Suprapubic skin (tissue), 4 donors: ENCODE results near the gene KIF16B. TPM values are rescaled to one million over a fixed set of nuclear protein-coding genes. Genes with fewer than 3 reads are reported as not detected.

ENCODE experiments used
- DNase-seq, 2 donors: peaks; one replicate each; pipeline ENCODE4 v3.0.0-alpha.2; 2019; ENCODE audit warnings: low spot score in 2 of 2
- H3K27ac ChIP-seq: fragments of 200-600 bp; sonication (generic); one replicate; pipeline ENCODE4 v1.5.1; 2019
- H3K27me3 ChIP-seq: fragments of 200-600 bp; sonication (generic); one replicate; pipeline ENCODE4 v1.5.1; 2019
- H3K36me3 ChIP-seq: fragments of 200-600 bp; sonication (generic); one replicate; pipeline ENCODE4 v1.5.1; 2019
- H3K4me1 ChIP-seq: fragments of 200-600 bp; sonication (generic); one replicate; pipeline ENCODE4 v1.5.1; 2019
- H3K4me3 ChIP-seq: fragments of 200-600 bp; sonication (generic); one replicate; pipeline ENCODE4 v1.5.1; 2019; ENCODE audit warnings: mild to moderate bottlenecking
- H3K9me3 ChIP-seq: fragments of 200-600 bp; sonication (generic); one replicate; pipeline ENCODE4 v1.5.1; 2019
- EP300 ChIP-seq: sonication (generic); formaldehyde crosslinking; IDR thresholded peaks from one replicate; pipeline ENCODE4 v1.6.1; 2017; ENCODE audit warnings: antibody characterized with exemption
- POLR2A ChIP-seq, 2 donors: fragments of 450-650 bp; IDR thresholded peaks; one replicate each; pipeline ENCODE4 v1.6.1; 2017; ENCODE audit warnings: antibody characterized with exemption in 2 of 2, mild to moderate bottlenecking in 2 of 2, moderate library complexity in 2 of 2
- POLR2AphosphoS5 ChIP-seq, 3 donors: sonication (generic); formaldehyde crosslinking; IDR thresholded peaks; one replicate each; pipeline ENCODE4 v1.6.1; 2017; ENCODE audit warnings: antibody characterized with exemption in 3 of 3
- WGBS: methylation state at CpG from one replicate; pipeline ENCODE4 v1.1.5; 2018; 5-methylcytosine and 5-hydroxymethylcytosine counted together
- total RNA-seq, 4 donors: library from RNA; depleted of rRNA; stranded (reverse); fragments of >200 nt; gene quantifications; one replicate each; pipeline ENCODE4 v1.1.0, GENCODE V29; 2016
- TF ChIP-seq, protein P1 (sequence below), 2 donors: fragments of 200-600 bp in 1 of 2; fragments of 450-650 bp in 1 of 2; sonication (generic) in 1 of 2; IDR thresholded peaks; one replicate each; pipeline ENCODE4 v1.5.1; 2016 to 2019; ENCODE audit warnings: antibody characterized with exemption in 2 of 2, mild to moderate bottlenecking in 1 of 2, moderate library complexity in 1 of 2

The KIF16B gene
- total RNA-seq, 4 donors from 2014 or later: 23.7 to 64.0 (median 38.2) TPM

DNA sequence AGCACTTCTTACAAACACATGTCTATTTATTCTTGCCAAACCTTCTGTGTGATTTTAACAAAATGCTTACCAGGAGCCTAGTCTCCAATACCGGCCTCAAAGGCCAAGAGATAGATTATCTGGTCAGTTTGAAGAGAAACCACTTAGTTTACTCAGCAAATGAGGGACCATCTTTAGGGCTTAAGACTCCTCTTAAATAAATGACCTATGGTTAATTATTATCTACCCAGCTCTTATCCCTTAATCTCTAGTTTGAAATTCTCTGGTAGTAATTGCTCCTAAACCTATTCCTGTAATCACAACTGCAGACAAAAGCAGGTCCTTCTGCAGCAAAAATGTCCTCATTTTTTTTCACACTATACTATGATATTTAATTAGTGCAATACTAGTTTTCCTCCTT, 301.8 kb downstream of the KIF16B start:
- TF ChIP-seq POLR2A (IDR thresholded peaks at IDR 0.05) (no peak), EP300 (no peak), POLR2AphosphoS5 (IDR thresholded peaks at IDR 0.05) (no peak)
- TF ChIP-seq, protein P1, sequence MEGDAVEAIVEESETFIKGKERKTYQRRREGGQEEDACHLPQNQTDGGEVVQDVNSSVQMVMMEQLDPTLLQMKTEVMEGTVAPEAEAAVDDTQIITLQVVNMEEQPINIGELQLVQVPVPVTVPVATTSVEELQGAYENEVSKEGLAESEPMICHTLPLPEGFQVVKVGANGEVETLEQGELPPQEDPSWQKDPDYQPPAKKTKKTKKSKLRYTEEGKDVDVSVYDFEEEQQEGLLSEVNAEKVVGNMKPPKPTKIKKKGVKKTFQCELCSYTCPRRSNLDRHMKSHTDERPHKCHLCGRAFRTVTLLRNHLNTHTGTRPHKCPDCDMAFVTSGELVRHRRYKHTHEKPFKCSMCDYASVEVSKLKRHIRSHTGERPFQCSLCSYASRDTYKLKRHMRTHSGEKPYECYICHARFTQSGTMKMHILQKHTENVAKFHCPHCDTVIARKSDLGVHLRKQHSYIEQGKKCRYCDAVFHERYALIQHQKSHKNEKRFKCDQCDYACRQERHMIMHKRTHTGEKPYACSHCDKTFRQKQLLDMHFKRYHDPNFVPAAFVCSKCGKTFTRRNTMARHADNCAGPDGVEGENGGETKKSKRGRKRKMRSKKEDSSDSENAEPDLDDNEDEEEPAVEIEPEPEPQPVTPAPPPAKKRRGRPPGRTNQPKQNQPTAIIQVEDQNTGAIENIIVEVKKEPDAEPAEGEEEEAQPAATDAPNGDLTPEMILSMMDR (IDR thresholded peaks at IDR 0.05): no peak
- no peak for DNase-seq
- 89% methylated on average over 1 of the region's 1 CpG for WGBS

DNA sequence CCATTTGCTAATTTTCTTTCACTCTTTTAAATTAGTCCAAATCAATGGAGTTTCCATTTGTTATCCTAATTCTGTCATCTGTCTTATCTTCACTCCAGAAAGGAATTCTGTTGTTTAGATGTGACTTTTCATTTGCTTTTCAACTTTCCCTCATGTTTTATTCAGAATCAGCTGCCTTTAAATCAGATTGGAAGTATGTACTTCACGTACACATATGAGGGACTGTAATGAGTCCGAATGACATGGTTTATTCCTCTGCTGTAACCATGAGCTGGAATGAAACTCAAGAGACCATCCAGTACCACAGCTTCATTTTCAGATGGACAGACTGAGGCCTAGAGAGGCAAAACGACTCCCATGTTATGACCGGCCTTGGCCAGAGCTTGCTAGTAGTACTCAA, 302.3 kb downstream of the KIF16B start:
- no peak overlapping the region for H3K4me3 ChIP-seq
- H3K36me3 ChIP-seq: peaks cover 28% of the 10 kb centered on the region
- TF ChIP-seq, protein P1 (IDR thresholded peaks at IDR 0.05): no peak
- TF ChIP-seq EP300 (no peak), POLR2AphosphoS5 (IDR thresholded peaks at IDR 0.05) (no peak), POLR2A (IDR thresholded peaks at IDR 0.05) (no peak)
- H3K4me1 ChIP-seq: no peaks in the 10 kb centered on the region
- no peaks in the 10 kb centered on the region for H3K27me3 ChIP-seq
- no peak for DNase-seq
- peaks cover 7% of the 10 kb centered on the region for H3K9me3 ChIP-seq
- H3K27ac ChIP-seq: no peak overlapping the region
- 99% methylated on average over 4 of the region's 4 CpGs for WGBS

More for the DNA sequence above, 301.8 kb downstream of the KIF16B start:
- Histone ChIP-seq H3K4me3 (no peak overlapping the region), H3K4me1 (no peaks in the 10 kb centered on the region), H3K9me3 (peaks cover 7% of the 10 kb centered on the region), H3K27ac (no peak overlapping the region), H3K36me3 (peaks cover 28% of the 10 kb centered on the region), H3K27me3 (no peaks in the 10 kb centered on the region)

DNA sequence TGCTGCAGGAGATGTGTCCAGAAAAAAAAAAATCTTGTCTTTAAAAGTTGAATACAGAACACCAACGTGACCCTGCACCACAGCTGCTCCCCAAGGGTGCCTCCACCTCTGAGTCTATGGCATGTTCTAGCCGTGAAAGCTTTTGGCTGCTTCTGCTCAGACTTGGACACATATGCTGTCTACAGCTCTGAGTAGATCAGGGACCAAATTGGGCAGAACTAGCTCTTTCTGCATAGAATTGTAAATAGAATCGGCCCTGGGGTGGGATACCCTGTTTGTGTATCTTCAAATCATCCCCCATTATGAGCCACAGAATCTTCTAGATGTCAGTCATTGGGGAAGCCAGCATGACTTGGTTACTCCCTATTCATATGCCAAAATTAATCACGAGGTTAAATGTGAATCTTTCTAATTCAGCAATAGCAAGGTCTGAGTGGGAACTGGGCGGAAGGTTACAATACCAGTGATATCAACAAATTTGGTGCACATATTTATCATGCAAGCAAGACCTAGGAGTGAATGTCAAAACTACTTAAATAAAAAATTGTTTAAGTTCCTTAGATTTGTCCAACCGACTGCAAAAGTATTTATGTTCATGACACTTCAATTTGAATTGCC, 302.8 kb downstream of the KIF16B start:
- no peak for DNase-seq
- Histone ChIP-seq H3K9me3 (peaks cover 7% of the 10 kb centered on the region), H3K27me3 (no peaks in the 10 kb centered on the region), H3K4me3 (no peak overlapping the region), H3K4me1 (no peaks in the 10 kb centered on the region), H3K27ac (no peak overlapping the region), H3K36me3 (peaks cover 28% of the 10 kb centered on the region)
- WGBS: 82% methylated on average over 6 of the region's 6 CpGs
- no peak for TF ChIP-seq EP300
- TF ChIP-seq POLR2A (IDR thresholded peaks at IDR 0.05): no peak
- TF ChIP-seq, protein P1 (IDR thresholded peaks at IDR 0.05): no peak
- no peak for TF ChIP-seq POLR2AphosphoS5 (IDR thresholded peaks at IDR 0.05)

DNA sequence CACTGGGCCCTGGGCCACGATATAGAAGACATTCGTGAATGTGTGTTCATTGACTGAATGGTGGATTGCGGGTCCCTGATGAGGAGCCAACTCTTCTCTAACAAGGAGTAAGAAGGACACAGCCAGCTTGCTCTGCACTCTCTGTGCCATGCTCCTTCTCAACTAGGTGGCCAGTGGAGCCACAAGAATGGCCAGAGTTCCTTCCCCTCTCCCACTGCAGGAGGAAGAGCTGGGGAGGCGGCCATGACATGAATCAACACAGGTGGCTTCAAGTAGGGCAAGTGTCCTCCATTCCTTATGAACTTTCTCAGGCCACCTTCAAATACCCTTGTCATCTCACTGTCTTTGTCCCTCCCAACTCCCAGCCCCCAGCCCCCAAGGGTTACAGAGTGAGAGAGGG, 305.7 kb downstream of the KIF16B start:
- no peaks in the 10 kb centered on the region for H3K4me1 ChIP-seq
- no peak overlapping the region for H3K4me3 ChIP-seq
- no peak for DNase-seq
- 88% methylated on average over 1 of the region's 4 CpGs for WGBS
- peaks cover 18% of the 10 kb centered on the region for H3K36me3 ChIP-seq
- no peak overlapping the region for H3K27ac ChIP-seq
- no peaks in the 10 kb centered on the region for H3K27me3 ChIP-seq
- H3K9me3 ChIP-seq: peaks cover 7% of the 10 kb centered on the region
- TF ChIP-seq, protein P1 (IDR thresholded peaks at IDR 0.05): no peak
- TF ChIP-seq POLR2AphosphoS5 (IDR thresholded peaks at IDR 0.05): no peak
- no peak for TF ChIP-seq EP300
- TF ChIP-seq POLR2A (IDR thresholded peaks at IDR 0.05): no peak

DNA sequence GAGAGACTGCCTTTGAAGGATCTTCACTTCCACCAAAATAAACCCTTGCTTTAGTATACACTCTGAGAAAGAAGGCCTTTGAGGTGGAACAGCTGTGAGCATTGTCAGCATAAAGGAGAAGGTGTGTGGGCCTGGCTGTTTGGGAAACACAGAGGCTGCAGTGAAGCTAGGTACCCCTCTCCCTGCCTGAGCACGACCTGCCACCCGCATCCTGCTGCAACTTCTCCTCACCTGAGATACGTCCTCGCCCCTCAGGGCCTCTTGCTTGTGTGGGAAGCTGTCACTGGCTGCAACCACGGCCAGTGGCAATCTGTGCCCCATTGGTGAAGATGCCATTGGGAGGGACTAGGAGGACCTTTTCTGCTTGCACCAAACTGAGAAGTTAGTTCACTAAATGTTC, 307.9 kb downstream of the KIF16B start:
- TF ChIP-seq, protein P1 (IDR thresholded peaks at IDR 0.05): no peak
- TF ChIP-seq POLR2A (IDR thresholded peaks at IDR 0.05) (no peak), EP300 (no peak), POLR2AphosphoS5 (IDR thresholded peaks at IDR 0.05) (no peak)
- 90% methylated on average over 5 of the region's 5 CpGs for WGBS
- DNase-seq: peak in 1 of 2 donors; percentile 38
- H3K27ac ChIP-seq: no peak overlapping the region
- no peaks in the 10 kb centered on the region for H3K4me1 ChIP-seq
- peaks cover 7% of the 10 kb centered on the region for H3K9me3 ChIP-seq
- H3K27me3 ChIP-seq: no peaks in the 10 kb centered on the region
- H3K36me3 ChIP-seq: peaks cover 12% of the 10 kb centered on the region
- no peak overlapping the region for H3K4me3 ChIP-seq
